TTC549 (cell line): ENCODE data around the gene ELF5.

Experiments used
- FAIRE-seq: peaks from 2 replicates; lab custom pipeline; 2012; peaks lifted over from hg19 to GRCh38; lab: Jason Lieb, UNC

ELF5 gene

GRCh38 chr11:34451053-34451452 lies 62.5 kb downstream of the ELF5 start:
- no peak for FAIRE-seq

GRCh38 chr11:34449013-34449412 lies 64.6 kb downstream of the ELF5 start:
- FAIRE-seq = no peak

GRCh38 chr11:34448223-34448994 lies 65.2 kb downstream of the ELF5 start:
- FAIRE-seq = no peak

GRCh38 chr11:34447044-34447443 lies 66.5 kb downstream of the ELF5 start:
- FAIRE-seq = no peak

- no peak for FAIRE-seq
These were observed 67.2 kb downstream of the ELF5 start for GRCh38 chr11:34446386-34446785.

GRCh38 chr11:34445956-34446355 lies 67.6 kb downstream of the ELF5 start:
- no peak for FAIRE-seq

GRCh38 chr11:34444428-34444827 lies 69.2 kb downstream of the ELF5 start:
- FAIRE-seq = no peak

- no peak for FAIRE-seq
These were observed 70.5 kb downstream of the ELF5 start for GRCh38 chr11:34443136-34443535.

GRCh38 chr11:34441814-34442213 lies 71.8 kb downstream of the ELF5 start:
- FAIRE-seq = no peak

GRCh38 chr11:34439610-34440198 lies 73.9 kb downstream of the ELF5 start:
- no peak for FAIRE-seq

GRCh38 chr11:34438529-34439507 lies 74.8 kb downstream of the ELF5 start, which contains the start of gene CAT:
Gene CAT (plus strand): TSS chr11:34438934. CDS start chr11:34439014, 80 bp downstream.
- peak; percentile 74 for FAIRE-seq

- FAIRE-seq = no peak
These were observed 76.1 kb downstream of the ELF5 start for GRCh38 chr11:34437224-34438125.

- no peak for FAIRE-seq
These were observed 79.7 kb downstream of the ELF5 start for GRCh38 chr11:34433899-34434298.

GRCh38 chr11:34432822-34433221 lies 80.8 kb downstream of the ELF5 start:
- no peak for FAIRE-seq

GRCh38 chr11:34431979-34432378 lies 81.6 kb downstream of the ELF5 start:
- no peak for FAIRE-seq
